Common myeloid progenitor, CD34-positive (primary cell): Measurements from ENCODE around the gene SUFU.

Experiments
- CTCF ChIA-PET: fragments of 350-600 bp; sonication (Branson Sonifier 250); formaldehyde crosslinking; loops from one replicate; lab custom pipeline; 2021; ENCODE audit warnings: antibody characterized with exemption; lab: Charles Lee
- POLR2A ChIA-PET: fragments of 350-600 bp; sonication (Branson Sonifier 250); formaldehyde crosslinking; loops from one replicate; lab custom pipeline; 2021; ENCODE audit warnings: antibody characterized with exemption; lab: Charles Lee
- DNase-seq, 3 donors: peaks; one replicate each; pipeline versions ENCODE4 v3.0.0 to v3.0.0-alpha.2; 2013
- H3K27ac ChIP-seq, 2 experiments: 1 replicate in 1 of 2; 2 replicates in 1 of 2; pipeline ENCODE4 v1.7.0; 2013; ENCODE audit warnings: inconsistent platforms in 2 of 2, low read length in 2 of 2, mild to moderate bottlenecking in 2 of 2, low read depth in 1 of 2, moderate library complexity in 1 of 2; ENCODE audit not compliant: severe bottlenecking in 2 of 2, insufficient read depth in 1 of 2, poor library complexity in 1 of 2
- H3K27me3 ChIP-seq, 5 experiments: replicated peaks in 2 of 5; 1 replicate in 3 of 5; 2 replicates in 2 of 5; pipeline versions ENCODE4 v1.6.1 to v1.7.0; 2013; ENCODE audit warnings: low read length in 4 of 5, mild to moderate bottlenecking in 2 of 5, moderate library complexity in 2 of 5, inconsistent platforms in 1 of 5; ENCODE audit not compliant: insufficient read depth in 5 of 5, control insufficient read depth in 4 of 5
- H3K36me3 ChIP-seq, 4 experiments: 1 replicate in 2 of 4; 2 replicates in 2 of 4; pipeline versions ENCODE4 v1.6.1 to v1.7.0; 2013; ENCODE audit warnings: low read length in 3 of 4, control low read depth in 1 of 4, mild to moderate bottlenecking in 1 of 4; ENCODE audit not compliant: control insufficient read depth in 4 of 4, insufficient read depth in 4 of 4
- H3K4me1 ChIP-seq, 4 experiments: 1 replicate in 3 of 4; 2 replicates in 1 of 4; pipeline versions ENCODE4 v1.6.1 to v1.7.1; 2013; ENCODE audit warnings: low read length in 3 of 4, mild to moderate bottlenecking in 3 of 4, control low read depth in 1 of 4, inconsistent platforms in 1 of 4, moderate library complexity in 1 of 4; ENCODE audit not compliant: control insufficient read depth in 4 of 4, insufficient read depth in 4 of 4; ENCODE audit errors: control extremely low read depth in 1 of 4
- H3K4me3 ChIP-seq, 7 experiments: 1 replicate in 4 of 7; 2 replicates in 3 of 7; pipeline versions ENCODE4 v1.5.1 to v1.7.0; 2013; ENCODE audit warnings: mild to moderate bottlenecking in 7 of 7, low read length in 6 of 7, moderate library complexity in 6 of 7, inconsistent platforms in 2 of 7, low read depth in 2 of 7, control low read depth in 1 of 7; ENCODE audit not compliant: insufficient read depth in 4 of 7, control insufficient read depth in 1 of 7; ENCODE audit errors: extremely low read depth in 1 of 7
- H3K9me3 ChIP-seq, 5 experiments: 1 replicate in 4 of 5; 2 replicates in 1 of 5; pipeline versions ENCODE4 v1.6.1 to v1.7.1; 2013; ENCODE audit warnings: low read length in 4 of 5, mild to moderate bottlenecking in 2 of 5, inconsistent platforms in 1 of 5, low read depth in 1 of 5, moderate library complexity in 1 of 5; ENCODE audit not compliant: control insufficient read depth in 4 of 5, insufficient read depth in 2 of 5; ENCODE audit errors: control extremely low read depth in 1 of 5
- WGBS: methylation state at CpG from one replicate; pipeline ENCODE4 v1.1.5; 2013; ENCODE audit not compliant: insufficient coverage; 5-methylcytosine and 5-hydroxymethylcytosine counted together

The SUFU gene

DNA sequence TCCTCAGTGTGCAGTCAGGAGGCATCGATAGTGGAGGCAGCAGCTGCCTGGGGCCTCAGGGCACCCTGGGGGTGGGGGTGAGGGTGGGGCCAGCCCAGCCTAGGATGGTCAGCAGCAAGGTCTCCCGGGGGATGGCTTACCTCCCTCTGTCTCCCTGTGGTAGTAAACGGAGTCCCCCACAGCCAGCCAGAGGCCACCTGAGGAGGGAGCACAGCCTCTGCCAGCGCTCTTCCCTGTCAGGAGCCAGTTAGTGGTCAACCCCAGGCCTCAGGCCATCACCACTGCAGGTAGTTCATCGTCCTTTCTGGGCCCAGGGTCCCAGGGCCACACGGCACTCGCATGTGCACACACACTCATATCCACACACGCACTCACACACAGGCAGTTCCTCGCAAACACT, 23.4 kb upstream of the SUFU start:
- peaks cover 0 to 2% (median 0%) of the 10 kb centered on the region in 4 experiments for H3K4me1 ChIP-seq
- H3K27ac ChIP-seq, result no peak overlapping the region
- WGBS, result 100% methylated on average over 6 of the region's 9 CpGs
- H3K36me3 ChIP-seq, result peaks cover 7 to 70% (median 50%) of the 10 kb centered on the region in 4 experiments
- no peaks in the 10 kb centered on the region for H3K27me3 ChIP-seq
- no peaks in the 10 kb centered on the region for H3K9me3 ChIP-seq
- H3K4me3 ChIP-seq, result no peak overlapping the region
- CTCF ChIA-PET, result interaction anchor here (0.7 to 4.5 kb wide), 14 partner anchors 9 to 311 kb away, joined by 3 to 35 read pairs (median 9); partner anchors contain the start of genes ACTR1A and SUFU
- DNase-seq, result no peak
- POLR2A ChIA-PET, result interaction anchor here (0.6 kb wide), 1 partner anchor 92 kb away, joined by 3 read pairs; no protein-coding TSS in a partner anchor

GRCh38 chr10:102484021-102484420, 19.8 kb upstream of the SUFU start:
- Histone ChIP-seq H3K27ac (no peak overlapping the region), H3K4me1 (peaks cover 0 to 2% (median 0%) of the 10 kb centered on the region in 4 experiments), H3K36me3 (peaks cover 7 to 90% (median 76%) of the 10 kb centered on the region in 4 experiments), H3K27me3 (no peaks in the 10 kb centered on the region), H3K4me3 (no peak overlapping the region), H3K9me3 (no peaks in the 10 kb centered on the region)
- WGBS, result 97% methylated on average over 6 of the region's 13 CpGs
- DNase-seq, result no peak
- ChIA-PET POLR2A (no interaction called here), CTCF (interaction anchor here (0.6 to 2.5 kb wide), 6 partner anchors 10 to 115 kb away, joined by 3 to 7 read pairs (median 3); no protein-coding TSS in a partner anchor)

DNA sequence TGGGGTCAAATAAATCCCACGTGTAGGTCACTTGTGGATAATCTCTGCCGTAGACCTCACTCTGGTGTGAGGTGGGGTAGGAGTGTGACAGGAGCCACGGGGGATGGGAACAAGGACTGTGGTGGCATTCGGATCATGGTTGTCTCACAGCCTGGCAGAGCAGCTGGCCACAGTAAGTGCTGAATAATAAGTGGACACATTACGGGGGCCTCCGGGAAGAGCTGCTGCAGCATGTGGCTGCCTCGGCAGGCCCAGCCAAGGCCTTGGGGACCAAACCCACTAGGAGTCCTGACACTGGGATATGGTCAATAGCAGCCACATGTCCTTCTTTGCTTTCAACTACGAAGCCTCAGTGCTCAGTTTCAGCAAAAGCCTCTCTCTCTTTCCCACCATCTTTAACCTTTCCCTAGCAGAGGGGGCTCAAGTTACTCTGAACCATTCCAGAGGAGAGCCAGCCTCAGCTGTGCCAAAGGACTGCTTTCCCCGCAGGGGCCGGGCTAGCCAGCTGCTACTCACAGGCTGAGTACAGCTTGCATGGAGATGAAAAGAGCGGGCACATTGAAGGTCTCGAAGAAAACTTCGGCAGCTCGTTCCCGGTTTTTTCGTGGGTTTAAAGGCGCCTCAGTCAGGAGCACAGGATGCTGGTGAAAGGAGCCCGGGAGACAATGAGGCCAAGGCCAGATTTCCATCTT, 18.5 kb upstream of the SUFU start:
- ChIA-PET POLR2A (no interaction called here), CTCF (interaction anchor here (0.7 to 1.7 kb wide), 3 partner anchors 16 to 98 kb away, joined by 3 read pairs; no protein-coding TSS in a partner anchor)
- Histone ChIP-seq H3K27me3 (no peaks in the 10 kb centered on the region), H3K36me3 (peaks cover 7 to 89% (median 72%) of the 10 kb centered on the region in 4 experiments), H3K27ac (no peak overlapping the region), H3K9me3 (no peaks in the 10 kb centered on the region), H3K4me3 (no peak overlapping the region), H3K4me1 (no peaks in the 10 kb centered on the region)
- no peak for DNase-seq
- WGBS, result 92% methylated on average over 18 of the region's 18 CpGs

DNA sequence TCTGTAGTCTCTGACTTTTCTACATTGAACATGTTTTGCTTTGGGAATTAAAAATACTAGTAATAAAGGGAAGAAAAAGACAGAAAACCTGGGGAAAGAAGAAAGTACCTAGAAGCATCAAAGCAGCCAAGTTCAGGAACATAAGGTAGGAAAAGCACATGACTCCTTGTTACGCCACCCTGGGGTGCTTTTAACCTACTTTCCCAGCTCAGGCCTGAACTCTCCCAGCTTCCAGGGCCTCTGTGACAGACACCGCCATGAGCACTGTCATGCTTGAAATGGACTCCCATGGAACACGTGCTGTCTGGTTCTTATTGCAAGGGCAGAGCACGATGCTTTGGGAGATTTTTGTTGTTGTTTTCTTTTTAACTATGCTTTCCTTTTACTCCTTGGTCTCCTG, 12.6 kb upstream of the SUFU start:
- Histone ChIP-seq H3K27ac (no peak overlapping the region), H3K27me3 (no peaks in the 10 kb centered on the region), H3K9me3 (no peaks in the 10 kb centered on the region), H3K4me1 (peaks cover 0 to 3% (median 1%) of the 10 kb centered on the region in 4 experiments), H3K4me3 (no peak overlapping the region), H3K36me3 (peaks cover 2 to 49% (median 30%) of the 10 kb centered on the region in 4 experiments)
- ChIA-PET CTCF (interaction anchor here (1.0 to 1.7 kb wide), 2 partner anchors 12 kb away, joined by 6 to 7 read pairs; partner anchors contain the start of gene ACTR1A), POLR2A (no interaction called here)
- no peak for DNase-seq
- WGBS, result 91% methylated on average over 4 of the region's 4 CpGs

DNA sequence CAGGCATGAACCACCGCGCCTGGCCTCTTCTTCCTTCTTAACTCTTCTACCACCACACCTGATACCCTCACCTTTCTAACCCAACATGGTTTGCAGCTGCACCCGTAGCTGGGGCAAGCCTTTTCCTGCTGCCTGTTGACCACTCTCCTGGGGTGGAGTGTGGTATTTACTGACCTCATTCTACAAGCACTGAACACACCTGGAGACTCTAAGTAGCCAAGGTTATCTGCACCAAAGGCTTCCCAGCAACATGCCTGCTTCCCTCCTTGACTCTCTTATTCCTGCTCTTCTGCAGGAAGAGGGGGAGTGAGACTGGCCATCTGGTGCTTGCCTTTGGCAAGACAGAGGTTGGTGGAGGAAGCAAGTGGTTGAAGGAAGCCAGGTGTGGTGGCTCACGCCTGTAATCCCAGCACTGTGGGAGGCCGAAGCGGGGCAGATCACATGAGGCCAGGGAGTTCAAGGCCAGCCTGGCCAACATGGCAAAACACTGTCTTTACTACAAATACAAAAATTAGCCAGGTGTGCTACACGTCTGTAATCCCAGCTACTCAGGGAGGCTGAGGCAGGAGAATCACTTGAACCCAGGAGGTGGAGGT, 11.3 kb upstream of the SUFU start:
- 100% methylated on average over 5 of the region's 7 CpGs for WGBS
- Histone ChIP-seq H3K36me3 (peaks cover 2 to 46% (median 19%) of the 10 kb centered on the region in 4 experiments), H3K4me3 (no peak overlapping the region), H3K4me1 (peaks cover 0 to 3% (median 1%) of the 10 kb centered on the region in 4 experiments), H3K27me3 (no peaks in the 10 kb centered on the region), H3K9me3 (no peaks in the 10 kb centered on the region), H3K27ac (no peak overlapping the region)
- ChIA-PET POLR2A (no interaction called here), CTCF (interaction anchor here (0.7 to 2.2 kb wide), 2 partner anchors 10 to 36 kb away, joined by 3 to 7 read pairs; no protein-coding TSS in a partner anchor)
- no peak for DNase-seq

GRCh38 chr10:102492983-102493382, 10.8 kb upstream of the SUFU start:
- WGBS, result 20% methylated on average over 2 of the region's 2 CpGs
- no peaks in the 10 kb centered on the region for H3K9me3 ChIP-seq
- no peak overlapping the region for H3K4me3 ChIP-seq
- no peaks in the 10 kb centered on the region for H3K27me3 ChIP-seq
- DNase-seq, result peak in 2 of 3 donors; percentile 16 to 26
- H3K4me1 ChIP-seq, result peaks cover 0 to 3% (median 1%) of the 10 kb centered on the region in 4 experiments
- CTCF ChIA-PET, result interaction anchor here (2.2 kb wide), 1 partner anchor 10 kb away, joined by 7 read pairs; no protein-coding TSS in a partner anchor
- POLR2A ChIA-PET, result no interaction called here
- H3K27ac ChIP-seq, result no peak overlapping the region
- H3K36me3 ChIP-seq, result peaks cover 2 to 43% (median 17%) of the 10 kb centered on the region in 4 experiments
